K562 (cell line): ENCODE data around the gene MPG. TPM values are rescaled to one million over a fixed set of nuclear protein-coding genes. Genes with fewer than 3 reads are reported as not detected.

Experiments used
- ATAC-seq: fragments of 200-7000 bp; cut with Tn5 transposase; 3 replicates; pipeline ENCODE4 v1.9.1; 2020; ENCODE audit warnings: moderate library complexity
- BruUV-seq: library from RNA; stranded (reverse); fragments of 400-500 nt; replicated peaks from 2 replicates; lab custom pipeline; 2021; lab: Mats Ljungman, UMichigan
- CTCF ChIA-PET: fragments of 300-600 bp; formaldehyde crosslinking; extraction: SDS; loops from one replicate; lab custom pipeline; 2021; ENCODE audit warnings: low intra/inter-chr PET ratio; lab: Yijun Ruan, JAX
- POLR2A ChIA-PET: fragments of 300-600, 350-650 bp; sonication (Branson Sonifier 250); formaldehyde crosslinking; extraction: SDS; loops from one replicate; lab custom pipeline; 2021; ENCODE audit warnings: antibody characterized with exemption, inconsistent platforms; lab: Yijun Ruan, JAX
- DNase-seq, 4 experiments: peaks; one replicate each; pipeline versions ENCODE4 v3.0.0 to v3.0.0-alpha.2; 2011 to 2018; ENCODE audit warnings: low spot score in 3 of 4, mixed read lengths in 3 of 4; ENCODE audit errors: extremely low read depth in 1 of 4
- FAIRE-seq: peaks from 2 replicates; lab custom pipeline; 2011; peaks lifted over from hg19 to GRCh38; lab: Jason Lieb, UNC
- H2AFZ ChIP-seq: 2 replicates; pipeline ENCODE4 v1.6.0; 2011; ENCODE audit warnings: low read depth, low read length, control low read depth, inconsistent platforms
- H3K27ac ChIP-seq: fragments of 200-600 bp; 3 replicates; pipeline ENCODE4 v1.8.0; 2011; ENCODE audit warnings: low read depth, mild to moderate bottlenecking, control low read depth, inconsistent platforms, low read length, moderate library complexity, mixed read lengths; ENCODE audit errors: extremely low read depth
- H3K27me3 ChIP-seq, 2 experiments: fragments of 300-600 bp in 1 of 2; 2 replicates in 1 of 2; 3 replicates in 1 of 2; pipeline versions ENCODE4 v1.6.0 to v1.8.0; 2011; ENCODE audit warnings: inconsistent platforms in 2 of 2, low read length in 2 of 2, mild to moderate bottlenecking in 1 of 2, mixed read lengths in 1 of 2, moderate library complexity in 1 of 2; ENCODE audit not compliant: control insufficient read depth in 2 of 2, insufficient read depth in 2 of 2
- H3K36me3 ChIP-seq: fragments of 300-600 bp; 3 replicates; pipeline ENCODE4 v1.8.0; 2011; ENCODE audit warnings: mild to moderate bottlenecking, low read length, inconsistent platforms; ENCODE audit not compliant: control insufficient read depth, insufficient read depth
- H3K4me1 ChIP-seq, 2 experiments: fragments of 200-600 bp in 1 of 2; replicated peaks in 1 of 2; 2 replicates in 1 of 2; 3 replicates in 1 of 2; pipeline versions ENCODE4 v1.5.1 to v1.8.0; 2011; ENCODE audit warnings: inconsistent platforms in 2 of 2, low read length in 2 of 2, mild to moderate bottlenecking in 1 of 2, mixed read lengths in 1 of 2, moderate library complexity in 1 of 2; ENCODE audit not compliant: control insufficient read depth in 2 of 2, insufficient read depth in 2 of 2
- H3K4me2 ChIP-seq: 2 replicates; pipeline ENCODE4 v1.6.1; 2011; ENCODE audit warnings: low read length, control low read depth, inconsistent platforms, mixed read lengths; ENCODE audit not compliant: insufficient read depth
- H3K4me3 ChIP-seq: fragments of 200-600 bp; sonication (generic), shearing (Covaris generic); 2 replicates; pipeline ENCODE4 v1.5.1; 2016; ENCODE audit warnings: control low read depth, inconsistent platforms
- H3K79me2 ChIP-seq: fragments of 200-600 bp; 3 replicates; pipeline ENCODE4 v1.8.0; 2011; ENCODE audit warnings: low read length, inconsistent platforms; ENCODE audit not compliant: control insufficient read depth, insufficient read depth
- H3K9ac ChIP-seq, 2 experiments: 2 replicates each; pipeline versions ENCODE4 v1.6.0 to v1.6.1; 2011; ENCODE audit warnings: low read depth in 2 of 2, low read length in 2 of 2, control low read depth in 1 of 2, inconsistent platforms in 1 of 2, mild to moderate bottlenecking in 1 of 2, mixed read lengths in 1 of 2; ENCODE audit not compliant: insufficient read depth in 1 of 2
- H3K9me1 ChIP-seq: one replicate; pipeline ENCODE4 v1.6.0; 2011; ENCODE audit warnings: inconsistent platforms, mild to moderate bottlenecking, low read length, moderate library complexity; ENCODE audit not compliant: control insufficient read depth, insufficient read depth
- H3K9me3 ChIP-seq: replicated peaks from 2 replicates; pipeline ENCODE4 v1.5.1; 2011; ENCODE audit warnings: low read depth, low read length, inconsistent platforms; ENCODE audit not compliant: control insufficient read depth, insufficient read depth
- H4K20me1 ChIP-seq: replicated peaks from 2 replicates; pipeline ENCODE4 v1.6.1; 2011; ENCODE audit warnings: low read length, inconsistent platforms, mixed read lengths; ENCODE audit not compliant: control insufficient read depth, insufficient read depth
- E2F3 ChIP-seq: fragments of 250-450 bp; sonication (Bioruptor Pico); IDR thresholded peaks from 2 replicates; pipeline ENCODE4 v1.4.0; 2020; ENCODE audit warnings: mild to moderate bottlenecking
- NFRKB ChIP-seq: fragments of 450-650 bp; IDR thresholded peaks from 2 replicates; pipeline ENCODE4 v1.6.1; 2016; ENCODE audit warnings: low read depth
- NONO ChIP-seq, 2 experiments: fragments of 200-400 bp in 1 of 2; fragments of 450-650 bp in 1 of 2; formaldehyde crosslinking in 1 of 2; IDR thresholded peaks; 2 replicates each; pipeline ENCODE4 v1.6.1; 2017; ENCODE audit warnings: low read depth in 2 of 2, mild to moderate bottlenecking in 2 of 2, moderate library complexity in 2 of 2, low read length in 1 of 2
- NUFIP1 ChIP-seq: fragments of 450-650 bp; IDR thresholded peaks from 2 replicates; pipeline ENCODE4 v1.6.1; 2018; ENCODE audit not compliant: partially characterized antibody
- RBM25 ChIP-seq: fragments of 200-400 bp; formaldehyde crosslinking; IDR thresholded peaks from 2 replicates; pipeline ENCODE4 v1.6.1; 2018; ENCODE audit warnings: low read length, low read depth, moderate library complexity; ENCODE audit not compliant: severe bottlenecking
- SMAD2 ChIP-seq: fragments of 150-350 bp; IDR thresholded peaks from 2 replicates; pipeline ENCODE4 v1.6.1; 2014; ENCODE audit warnings: low read depth, mild to moderate bottlenecking, low read length
- TARDBP ChIP-seq: fragments of 450-650 bp; IDR thresholded peaks from 2 replicates; pipeline ENCODE4 v1.6.1; 2016
- ZNF174 ChIP-seq: fragments of 250-450 bp; sonication (Bioruptor Pico); IDR thresholded peaks from 2 replicates; pipeline ENCODE4 v1.4.0; 2020; ENCODE audit warnings: mild to moderate bottlenecking
- ZNF41 ChIP-seq: fragments of 250-450 bp; sonication (Bioruptor Pico); conservative IDR thresholded peaks from 2 replicates; pipeline ENCODE4 v1.4.0; 2020; ENCODE audit warnings: mild to moderate bottlenecking
- WGBS: fragments of 100-300 bp; shearing (Covaris generic); methylation state at CpG from one replicate; pipeline ENCODE4 v1.1.6; 2016; ENCODE audit warnings: low coverage, mixed read lengths; ENCODE audit not compliant: insufficient coverage; ENCODE audit errors: missing lambda C conversion rate; 5-methylcytosine and 5-hydroxymethylcytosine counted together
- in situ Hi-C: fragments of 300-500 bp; cut with MboI; formaldehyde crosslinking; loops from 4 replicates; pipeline ENCODE4 v1.15.0; 2018; ENCODE audit warnings: inconsistent platforms, mixed read lengths
- intact Hi-C: fragments of 100-400 bp; cut with micrococcal nuclease; formaldehyde crosslinking; loops from 2 replicates; pipeline ENCODE4 v1.14.2; 2022
- polyA plus RNA-seq, 8 experiments: library from polyadenylated mRNA; depleted of rRNA in 4 of 8; stranded (reverse) in 5 of 8; unstranded in 3 of 8; fragments of >200 nt; fragmentation: Nextera tagmentation in 2 of 8; fragmentation: Illumina TruSeq in 1 of 8; extraction: Ambion mirVana in 2 of 8; extraction: Trizol in 1 of 8; gene quantifications; 2 replicates each; pipeline versions ENCODE4 v1.2.1 to v1.2.3, GENCODE V29; 2011 to 2014; ENCODE audit warnings: inconsistent platforms in 1 of 8, missing spikeins in 1 of 8
- total RNA-seq, 7 experiments: library from RNA; depleted of rRNA in 6 of 7; stranded (reverse); fragments of >200 nt in 6 of 7; fragmentation: Illumina TruSeq in 2 of 7; extraction: Trizol in 2 of 7; gene quantifications; 2 replicates each; pipeline versions ENCODE4 v1.2.1 to v1.2.3, GENCODE V29; 2011 to 2021; ENCODE audit warnings: low replicate concordance in 1 of 7
- TF ChIP-seq, protein P1 (sequence below): fragments of 200-800 bp; sonication (Bioruptor generic); IDR thresholded peaks from 2 replicates; pipeline ENCODE4 v1.6.1; 2017; ENCODE audit warnings: missing genetic modification characterization, missing compliant biosample characterization
- TF ChIP-seq, protein P2 (sequence below): fragments of 450-650 bp; IDR thresholded peaks from 2 replicates; pipeline ENCODE4 v1.6.1; 2016; ENCODE audit warnings: mild to moderate bottlenecking, moderate library complexity

Gene MPG
- total and polyA plus RNA-seq, 9 of the 15 experiments (the other 6 are each of a cell fraction or from before 2014, with no cell fraction given), result 0.42 to 226 (median 36.2) TPM

DNA sequence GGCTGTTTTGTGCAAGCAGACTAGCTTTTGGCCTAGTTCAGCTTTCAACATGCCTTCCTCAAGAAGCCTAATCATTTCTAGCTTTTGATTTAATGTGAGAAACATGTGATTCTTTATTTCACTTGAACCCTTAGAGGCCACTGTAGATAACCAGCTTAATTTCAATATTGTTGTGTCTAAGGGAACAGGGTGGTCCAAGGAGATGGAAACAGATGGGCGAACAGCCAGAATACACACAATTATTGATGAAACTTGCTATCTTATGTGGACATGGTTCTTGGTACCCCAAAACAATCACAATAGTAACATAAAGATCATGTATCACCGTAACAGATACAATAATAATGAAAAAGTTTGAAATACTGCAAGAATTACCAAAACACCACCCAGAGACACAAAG is 55.7 kb downstream of the MPG start:
- WGBS, result 72% methylated on average over 2 of the region's 2 CpGs
- no peak overlapping the region for H2AFZ ChIP-seq
- H3K27ac ChIP-seq, result peak overlapping the region; percentile 30; the same call in 1 of the 3 replicates
- peaks cover 37 to 41% of the 10 kb centered on the region in 2 experiments; a peak in 4 of 5 replicates for H3K4me1 ChIP-seq
- peak overlapping the region; percentile 34 for H3K4me2 ChIP-seq
- DNase-seq, result no peak
- no peaks in the 10 kb centered on the region for H4K20me1 ChIP-seq
- H3K4me3 ChIP-seq, result no peak overlapping the region
- no peaks in the 10 kb centered on the region for H3K9me3 ChIP-seq
- peaks cover 87% of the 10 kb centered on the region for H3K79me2 ChIP-seq
- no peaks in the 10 kb centered on the region for H3K27me3 ChIP-seq
- H3K9me1 ChIP-seq, result no peaks in the 10 kb centered on the region
- no peak for ATAC-seq
- no peak for FAIRE-seq
- in situ Hi-C loops, result no loop called here
- CTCF ChIA-PET, result no interaction called here
- BruUV-seq, result no TSS peak
- peak overlapping the region in 1 of 2 experiments; percentile 30; a peak in 1 of 4 replicates for H3K9ac ChIP-seq
- H3K36me3 ChIP-seq, result peaks cover 34% of the 10 kb centered on the region
- intact Hi-C loops, result no loop called here
- POLR2A ChIA-PET, result interaction anchor here (0.6 to 1.0 kb wide), 2 partner anchors 11 to 898 kb away, joined by 4 read pairs; no protein-coding TSS in a partner anchor
- TF ChIP-seq, protein P1, sequence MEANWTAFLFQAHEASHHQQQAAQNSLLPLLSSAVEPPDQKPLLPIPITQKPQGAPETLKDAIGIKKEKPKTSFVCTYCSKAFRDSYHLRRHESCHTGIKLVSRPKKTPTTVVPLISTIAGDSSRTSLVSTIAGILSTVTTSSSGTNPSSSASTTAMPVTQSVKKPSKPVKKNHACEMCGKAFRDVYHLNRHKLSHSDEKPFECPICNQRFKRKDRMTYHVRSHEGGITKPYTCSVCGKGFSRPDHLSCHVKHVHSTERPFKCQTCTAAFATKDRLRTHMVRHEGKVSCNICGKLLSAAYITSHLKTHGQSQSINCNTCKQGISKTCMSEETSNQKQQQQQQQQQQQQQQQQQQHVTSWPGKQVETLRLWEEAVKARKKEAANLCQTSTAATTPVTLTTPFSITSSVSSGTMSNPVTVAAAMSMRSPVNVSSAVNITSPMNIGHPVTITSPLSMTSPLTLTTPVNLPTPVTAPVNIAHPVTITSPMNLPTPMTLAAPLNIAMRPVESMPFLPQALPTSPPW (CRISPR knock-in tag), result no peak
- TF ChIP-seq NONO (IDR thresholded peaks at IDR 0.05; ENCODE audit: low read depth in 2 of 2, low read length in 1 of 2) (no peak), RBM25 (peak; percentile 4), SMAD2 (no peak), TARDBP (no peak), E2F3 (no peak), ZNF41 (CRISPR knock-in tag) (no peak), ZNF174 (no peak), NUFIP1 (no peak), NFRKB (no peak)
- TF ChIP-seq, protein P2, sequence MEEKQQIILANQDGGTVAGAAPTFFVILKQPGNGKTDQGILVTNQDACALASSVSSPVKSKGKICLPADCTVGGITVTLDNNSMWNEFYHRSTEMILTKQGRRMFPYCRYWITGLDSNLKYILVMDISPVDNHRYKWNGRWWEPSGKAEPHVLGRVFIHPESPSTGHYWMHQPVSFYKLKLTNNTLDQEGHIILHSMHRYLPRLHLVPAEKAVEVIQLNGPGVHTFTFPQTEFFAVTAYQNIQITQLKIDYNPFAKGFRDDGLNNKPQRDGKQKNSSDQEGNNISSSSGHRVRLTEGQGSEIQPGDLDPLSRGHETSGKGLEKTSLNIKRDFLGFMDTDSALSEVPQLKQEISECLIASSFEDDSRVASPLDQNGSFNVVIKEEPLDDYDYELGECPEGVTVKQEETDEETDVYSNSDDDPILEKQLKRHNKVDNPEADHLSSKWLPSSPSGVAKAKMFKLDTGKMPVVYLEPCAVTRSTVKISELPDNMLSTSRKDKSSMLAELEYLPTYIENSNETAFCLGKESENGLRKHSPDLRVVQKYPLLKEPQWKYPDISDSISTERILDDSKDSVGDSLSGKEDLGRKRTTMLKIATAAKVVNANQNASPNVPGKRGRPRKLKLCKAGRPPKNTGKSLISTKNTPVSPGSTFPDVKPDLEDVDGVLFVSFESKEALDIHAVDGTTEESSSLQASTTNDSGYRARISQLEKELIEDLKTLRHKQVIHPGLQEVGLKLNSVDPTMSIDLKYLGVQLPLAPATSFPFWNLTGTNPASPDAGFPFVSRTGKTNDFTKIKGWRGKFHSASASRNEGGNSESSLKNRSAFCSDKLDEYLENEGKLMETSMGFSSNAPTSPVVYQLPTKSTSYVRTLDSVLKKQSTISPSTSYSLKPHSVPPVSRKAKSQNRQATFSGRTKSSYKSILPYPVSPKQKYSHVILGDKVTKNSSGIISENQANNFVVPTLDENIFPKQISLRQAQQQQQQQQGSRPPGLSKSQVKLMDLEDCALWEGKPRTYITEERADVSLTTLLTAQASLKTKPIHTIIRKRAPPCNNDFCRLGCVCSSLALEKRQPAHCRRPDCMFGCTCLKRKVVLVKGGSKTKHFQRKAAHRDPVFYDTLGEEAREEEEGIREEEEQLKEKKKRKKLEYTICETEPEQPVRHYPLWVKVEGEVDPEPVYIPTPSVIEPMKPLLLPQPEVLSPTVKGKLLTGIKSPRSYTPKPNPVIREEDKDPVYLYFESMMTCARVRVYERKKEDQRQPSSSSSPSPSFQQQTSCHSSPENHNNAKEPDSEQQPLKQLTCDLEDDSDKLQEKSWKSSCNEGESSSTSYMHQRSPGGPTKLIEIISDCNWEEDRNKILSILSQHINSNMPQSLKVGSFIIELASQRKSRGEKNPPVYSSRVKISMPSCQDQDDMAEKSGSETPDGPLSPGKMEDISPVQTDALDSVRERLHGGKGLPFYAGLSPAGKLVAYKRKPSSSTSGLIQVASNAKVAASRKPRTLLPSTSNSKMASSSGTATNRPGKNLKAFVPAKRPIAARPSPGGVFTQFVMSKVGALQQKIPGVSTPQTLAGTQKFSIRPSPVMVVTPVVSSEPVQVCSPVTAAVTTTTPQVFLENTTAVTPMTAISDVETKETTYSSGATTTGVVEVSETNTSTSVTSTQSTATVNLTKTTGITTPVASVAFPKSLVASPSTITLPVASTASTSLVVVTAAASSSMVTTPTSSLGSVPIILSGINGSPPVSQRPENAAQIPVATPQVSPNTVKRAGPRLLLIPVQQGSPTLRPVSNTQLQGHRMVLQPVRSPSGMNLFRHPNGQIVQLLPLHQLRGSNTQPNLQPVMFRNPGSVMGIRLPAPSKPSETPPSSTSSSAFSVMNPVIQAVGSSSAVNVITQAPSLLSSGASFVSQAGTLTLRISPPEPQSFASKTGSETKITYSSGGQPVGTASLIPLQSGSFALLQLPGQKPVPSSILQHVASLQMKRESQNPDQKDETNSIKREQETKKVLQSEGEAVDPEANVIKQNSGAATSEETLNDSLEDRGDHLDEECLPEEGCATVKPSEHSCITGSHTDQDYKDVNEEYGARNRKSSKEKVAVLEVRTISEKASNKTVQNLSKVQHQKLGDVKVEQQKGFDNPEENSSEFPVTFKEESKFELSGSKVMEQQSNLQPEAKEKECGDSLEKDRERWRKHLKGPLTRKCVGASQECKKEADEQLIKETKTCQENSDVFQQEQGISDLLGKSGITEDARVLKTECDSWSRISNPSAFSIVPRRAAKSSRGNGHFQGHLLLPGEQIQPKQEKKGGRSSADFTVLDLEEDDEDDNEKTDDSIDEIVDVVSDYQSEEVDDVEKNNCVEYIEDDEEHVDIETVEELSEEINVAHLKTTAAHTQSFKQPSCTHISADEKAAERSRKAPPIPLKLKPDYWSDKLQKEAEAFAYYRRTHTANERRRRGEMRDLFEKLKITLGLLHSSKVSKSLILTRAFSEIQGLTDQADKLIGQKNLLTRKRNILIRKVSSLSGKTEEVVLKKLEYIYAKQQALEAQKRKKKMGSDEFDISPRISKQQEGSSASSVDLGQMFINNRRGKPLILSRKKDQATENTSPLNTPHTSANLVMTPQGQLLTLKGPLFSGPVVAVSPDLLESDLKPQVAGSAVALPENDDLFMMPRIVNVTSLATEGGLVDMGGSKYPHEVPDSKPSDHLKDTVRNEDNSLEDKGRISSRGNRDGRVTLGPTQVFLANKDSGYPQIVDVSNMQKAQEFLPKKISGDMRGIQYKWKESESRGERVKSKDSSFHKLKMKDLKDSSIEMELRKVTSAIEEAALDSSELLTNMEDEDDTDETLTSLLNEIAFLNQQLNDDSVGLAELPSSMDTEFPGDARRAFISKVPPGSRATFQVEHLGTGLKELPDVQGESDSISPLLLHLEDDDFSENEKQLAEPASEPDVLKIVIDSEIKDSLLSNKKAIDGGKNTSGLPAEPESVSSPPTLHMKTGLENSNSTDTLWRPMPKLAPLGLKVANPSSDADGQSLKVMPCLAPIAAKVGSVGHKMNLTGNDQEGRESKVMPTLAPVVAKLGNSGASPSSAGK, result no peak
